Measurements from ENCODE around the gene SLC22A23.
A peak's percentile ranks its signal among the peaks of the same experiment; 100 is the strongest.

SLC22A23 gene

DNA sequence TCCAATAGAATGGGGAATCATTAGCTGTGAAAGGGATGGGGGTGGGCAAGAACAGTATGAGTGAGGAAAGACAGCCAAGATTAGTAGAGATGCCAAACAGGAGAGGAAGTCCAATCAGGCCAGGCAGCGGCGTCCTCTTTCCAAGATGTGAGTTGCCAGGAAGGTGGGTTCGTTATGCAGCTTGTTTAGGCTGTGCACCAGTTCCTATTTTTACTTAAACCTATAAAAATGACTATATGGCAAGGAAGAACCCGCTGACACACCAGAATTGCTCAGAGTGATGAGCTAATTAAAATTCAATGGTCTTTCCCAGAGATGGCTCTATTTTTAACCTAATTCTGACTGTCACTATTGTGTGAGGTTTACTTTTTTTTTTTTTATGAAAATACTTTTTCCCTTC is 88.2 kb downstream of the SLC22A23 start:
- DNase-seq: no peak

DNA sequence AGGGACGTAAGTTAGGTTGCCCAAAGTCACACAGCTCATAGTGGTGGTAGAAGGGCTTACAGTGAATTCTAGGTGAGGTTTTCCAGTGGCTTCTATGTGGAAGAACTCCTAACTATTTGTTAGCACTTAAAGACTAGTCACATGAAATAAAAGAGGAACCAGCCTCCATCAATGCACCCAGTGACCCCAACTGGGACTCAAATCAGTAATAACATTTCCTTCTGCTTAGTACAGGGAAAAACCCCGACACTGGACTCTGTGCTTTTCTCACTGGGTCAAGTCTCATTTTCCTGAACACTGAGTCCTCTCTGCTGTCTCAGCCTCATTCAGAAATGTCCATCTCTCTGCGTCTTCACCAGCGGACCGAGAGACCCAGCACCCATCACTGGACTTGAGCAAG is 89.2 kb downstream of the SLC22A23 start:
- no peak for DNase-seq

DNA sequence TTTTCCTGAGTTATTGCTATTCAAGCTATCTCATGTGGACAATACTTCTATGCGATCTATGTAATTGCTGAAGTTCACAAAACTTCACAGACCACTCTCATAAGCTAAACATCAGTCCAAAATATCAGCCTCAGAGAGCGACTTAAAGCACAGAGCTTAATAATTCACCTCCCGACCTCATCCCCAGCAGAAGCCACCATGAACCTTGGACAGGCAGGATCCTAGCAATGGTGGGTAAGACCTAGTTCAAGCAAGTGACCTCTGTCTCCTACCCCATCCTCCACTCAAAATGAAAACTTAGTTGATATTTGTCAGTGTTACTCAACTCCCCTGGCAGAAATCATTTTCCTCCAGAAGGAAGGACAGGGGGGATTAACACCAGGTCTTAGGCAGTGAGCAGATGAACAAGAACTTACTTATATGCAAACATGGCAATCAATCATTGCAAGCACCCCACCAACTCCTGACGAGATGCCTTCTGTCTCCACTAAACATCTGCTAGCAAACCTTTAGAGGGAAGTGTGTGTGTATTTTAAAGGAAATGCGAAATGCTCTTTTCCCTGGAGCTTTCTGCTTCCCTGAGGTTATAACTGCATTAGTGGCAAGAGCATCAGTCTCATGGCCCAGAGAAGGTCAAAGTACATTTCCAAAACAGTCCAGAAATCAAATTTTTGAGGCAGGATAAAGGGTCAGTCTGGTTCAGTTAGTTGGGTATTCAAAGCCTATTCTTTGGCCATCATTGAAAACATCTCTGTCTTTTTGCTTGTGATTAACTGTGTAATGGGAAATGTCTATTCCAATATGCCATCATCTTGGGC is 90.0 kb downstream of the SLC22A23 start:
- no peak for DNase-seq

DNA sequence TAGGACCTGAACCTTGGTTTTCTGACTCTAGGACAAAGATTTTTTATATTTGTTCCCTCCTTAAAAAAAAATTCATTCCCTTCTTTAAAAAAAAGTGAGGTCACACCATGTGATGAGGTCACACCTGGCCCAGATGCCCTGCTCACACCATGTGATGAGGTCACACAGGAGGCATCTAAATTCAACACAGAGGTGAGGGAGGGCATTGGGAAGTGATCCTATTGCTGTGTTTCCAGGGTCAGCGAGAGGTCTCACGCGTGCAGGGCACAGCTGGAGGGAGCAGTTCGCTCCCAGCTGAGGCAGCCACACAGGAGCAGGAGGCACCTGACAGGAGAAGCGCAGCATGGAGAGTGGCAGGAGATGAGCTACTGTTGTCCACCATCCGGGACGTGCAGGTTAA is 92.5 kb downstream of the SLC22A23 start:
- no peak for DNase-seq

DNA sequence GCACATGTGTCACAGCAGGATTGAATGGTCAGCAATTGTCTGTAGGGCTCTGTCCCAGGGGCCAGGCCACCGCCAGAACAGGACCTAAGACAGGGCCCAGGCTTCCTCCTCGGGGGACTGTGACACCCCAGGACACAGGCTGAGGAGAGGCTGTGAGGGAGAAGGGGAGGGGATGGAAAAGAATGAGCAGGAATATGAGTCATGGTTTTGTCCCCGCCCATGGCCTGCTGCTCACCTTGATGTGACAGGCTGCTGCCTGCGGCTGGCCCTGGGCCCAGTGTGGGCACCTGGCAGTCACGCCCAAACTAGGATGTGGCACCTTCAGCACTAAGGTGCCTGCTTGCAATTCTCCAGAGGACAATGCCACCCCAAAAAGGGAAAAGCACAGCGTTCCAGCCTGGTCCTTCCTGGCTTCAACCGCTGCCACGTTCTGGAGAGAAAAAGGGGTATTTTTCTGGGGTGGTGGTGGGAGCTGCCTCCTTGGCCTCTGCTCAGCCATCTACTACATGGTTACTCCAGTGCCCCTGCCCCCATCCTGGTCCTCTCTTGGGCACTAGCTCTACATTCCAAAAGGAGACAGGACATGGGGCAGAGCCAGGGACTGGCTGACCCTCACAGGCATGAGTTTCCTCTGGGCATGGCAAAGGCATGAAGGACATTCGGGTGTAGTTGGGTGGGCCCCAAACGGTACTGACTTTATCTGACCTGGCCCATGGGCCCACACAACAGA is 93.4 kb downstream of the SLC22A23 start:
- DNase-seq: no peak

DNA sequence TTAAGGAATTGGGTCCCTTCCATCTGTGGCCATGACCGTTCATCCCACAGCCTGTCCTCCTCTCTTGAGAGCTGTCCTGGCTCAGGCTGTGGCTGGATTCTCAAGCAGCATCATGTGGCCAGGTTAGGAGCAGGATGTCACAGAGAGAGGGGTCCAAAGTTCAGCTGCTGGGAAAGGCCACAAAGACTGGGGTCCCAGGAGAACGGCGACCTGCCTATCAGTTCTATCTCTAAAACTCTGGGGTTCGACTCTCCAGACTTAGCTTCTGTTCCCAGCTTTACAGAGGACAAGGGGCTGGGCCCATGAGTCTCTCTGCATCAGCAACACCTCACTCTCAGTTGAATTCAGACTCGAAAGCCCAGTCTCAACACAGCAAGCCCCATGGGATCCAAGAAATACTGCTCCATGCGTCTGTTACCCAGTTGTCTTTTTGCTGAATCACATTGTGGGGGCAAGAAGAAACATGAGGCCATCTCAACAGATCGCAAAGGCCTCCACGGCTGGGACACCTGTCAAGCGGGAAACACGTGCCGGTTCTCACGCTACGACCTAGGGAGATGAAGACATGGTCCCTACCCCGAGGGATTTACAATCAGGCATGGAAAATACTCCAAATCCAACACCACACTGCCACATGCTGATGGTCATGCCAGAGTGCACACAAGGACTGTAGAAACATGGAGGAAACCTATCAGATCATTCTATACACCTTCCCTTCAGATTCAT is 95.4 kb downstream of the SLC22A23 start:
- no peak for DNase-seq

DNA sequence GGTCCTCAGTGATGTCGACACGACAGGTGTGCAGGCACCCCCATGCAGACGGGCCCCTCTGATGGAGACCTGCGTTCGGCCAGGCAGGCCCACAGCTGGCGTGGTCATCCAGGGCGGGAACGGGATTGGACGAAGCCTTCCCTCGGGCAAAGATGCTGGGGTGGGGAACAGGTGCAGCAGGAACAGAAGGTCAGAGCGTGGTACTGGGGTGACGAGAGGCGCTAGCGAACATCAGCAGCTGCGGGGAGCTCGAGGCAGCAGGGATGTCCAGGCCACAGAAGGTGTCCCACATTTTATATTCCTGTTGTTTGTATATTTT is 96.2 kb downstream of the SLC22A23 start:
- no peak for DNase-seq

DNA sequence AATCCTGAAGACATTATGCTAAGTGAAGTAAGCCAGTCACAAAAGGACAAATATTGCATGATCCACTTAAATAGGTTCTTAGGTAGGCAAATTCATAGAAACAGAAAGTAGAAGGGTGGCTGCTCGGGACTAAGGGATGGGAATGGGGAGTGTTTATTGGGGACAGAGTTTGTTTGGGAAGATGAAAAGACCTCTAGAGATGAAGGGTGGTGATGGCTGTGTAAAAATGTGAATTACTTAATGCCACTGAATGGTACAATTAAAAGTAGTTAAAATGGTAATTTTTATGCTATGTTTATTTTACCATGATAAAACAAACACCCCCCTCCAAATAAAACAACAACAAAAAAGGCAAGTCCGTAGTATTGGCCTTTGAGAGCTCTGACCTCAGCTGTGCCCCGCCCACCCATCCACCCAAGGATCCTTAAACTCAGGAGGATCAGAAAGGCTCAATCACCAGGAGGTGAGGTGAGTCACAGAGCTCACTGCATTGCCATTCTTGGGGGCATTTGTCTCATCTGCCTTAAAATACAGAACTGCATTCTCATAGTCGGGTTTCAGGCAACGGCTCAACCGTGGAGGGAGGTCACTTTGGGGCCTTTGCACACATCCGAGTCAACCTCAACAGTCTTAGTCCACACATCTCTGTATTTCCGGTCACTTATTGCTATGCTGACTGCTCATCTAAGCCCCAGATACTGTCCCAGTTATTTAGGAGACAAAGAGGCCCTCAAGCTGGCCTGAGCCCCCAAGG is 96.7 kb downstream of the SLC22A23 start:
- DNase-seq: no peak

DNA sequence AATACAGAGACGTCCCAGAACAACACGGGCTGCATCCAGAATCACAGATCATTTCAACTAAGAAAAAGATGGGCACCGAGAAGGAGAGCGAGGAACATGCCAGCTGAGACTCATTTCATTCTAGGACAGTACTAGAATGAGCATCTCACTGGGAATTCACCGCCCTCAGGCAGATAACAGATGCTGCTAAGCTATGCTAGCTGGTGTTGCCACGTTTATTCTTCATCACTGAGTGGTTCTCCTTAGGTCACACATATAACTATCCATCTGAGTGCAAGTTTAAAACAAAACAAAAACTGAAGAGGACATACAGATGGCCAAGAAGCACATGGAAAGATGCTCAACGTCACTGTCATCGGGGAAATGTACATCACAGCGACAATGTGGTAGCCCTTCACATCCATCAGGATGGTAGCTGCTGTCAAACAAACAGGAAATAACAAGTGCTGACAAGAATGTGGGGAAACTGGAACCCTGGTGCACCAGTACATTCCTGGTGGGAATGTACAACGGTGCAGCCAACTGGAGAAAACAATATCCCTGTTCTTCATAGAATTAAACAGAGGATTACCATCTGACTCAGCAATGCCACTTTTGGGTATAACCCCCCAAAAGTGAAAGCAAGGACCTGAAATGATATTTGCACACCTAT is 97.6 kb downstream of the SLC22A23 start:
- no peak for DNase-seq

DNA sequence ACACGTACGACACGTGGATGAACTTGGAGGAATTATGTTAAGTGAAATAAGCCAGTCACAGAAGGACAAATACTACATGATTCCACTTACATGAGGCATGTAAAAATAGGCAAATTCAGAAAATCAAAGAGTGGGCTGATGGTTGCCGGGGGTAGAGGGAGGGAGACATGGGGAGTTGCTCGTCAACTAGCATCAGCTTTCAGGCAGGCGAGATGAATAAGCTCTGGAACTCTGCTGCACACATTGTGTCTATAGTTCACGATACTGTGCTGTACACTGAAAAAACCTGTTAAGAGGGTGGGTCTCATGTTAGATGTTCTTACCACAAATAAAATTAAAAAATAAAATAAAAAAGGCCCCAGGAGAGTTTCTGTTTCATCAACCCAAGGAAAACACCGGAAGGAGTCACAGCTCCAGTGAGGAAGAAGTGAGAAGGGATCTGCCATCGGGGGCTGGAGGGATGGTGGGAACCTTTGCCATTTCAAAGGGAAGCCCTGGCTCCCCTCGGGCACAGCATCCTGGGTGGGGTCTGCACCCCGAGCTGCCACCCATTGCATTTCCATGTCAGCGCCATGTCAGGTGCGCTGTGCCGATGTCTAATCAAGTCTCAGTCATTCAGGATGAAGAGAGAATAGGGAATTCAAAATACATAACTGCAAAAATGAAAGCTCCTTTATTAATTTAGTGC is 98.3 kb downstream of the SLC22A23 start:
- no peak for DNase-seq

DNA sequence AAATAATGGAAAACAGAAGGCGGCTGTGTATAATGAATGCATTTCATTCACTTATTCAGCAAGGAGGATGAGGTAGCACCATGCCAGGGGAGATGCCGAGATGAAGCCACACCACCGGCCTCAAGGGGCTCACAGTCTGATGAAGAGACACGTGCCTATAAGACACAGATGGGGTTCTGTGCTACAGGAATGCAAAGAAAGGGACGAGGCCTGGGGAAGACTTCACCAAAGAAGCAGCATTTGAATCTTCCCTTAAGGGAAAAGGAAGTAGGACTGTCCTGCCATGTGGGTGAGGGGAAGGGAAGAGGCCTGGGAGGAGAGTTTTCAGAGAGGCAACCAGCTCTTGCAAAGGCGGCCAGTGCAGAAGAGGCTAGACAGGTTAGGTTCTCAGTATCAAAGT is 99.2 kb downstream of the SLC22A23 start:
- no peak for DNase-seq

DNA sequence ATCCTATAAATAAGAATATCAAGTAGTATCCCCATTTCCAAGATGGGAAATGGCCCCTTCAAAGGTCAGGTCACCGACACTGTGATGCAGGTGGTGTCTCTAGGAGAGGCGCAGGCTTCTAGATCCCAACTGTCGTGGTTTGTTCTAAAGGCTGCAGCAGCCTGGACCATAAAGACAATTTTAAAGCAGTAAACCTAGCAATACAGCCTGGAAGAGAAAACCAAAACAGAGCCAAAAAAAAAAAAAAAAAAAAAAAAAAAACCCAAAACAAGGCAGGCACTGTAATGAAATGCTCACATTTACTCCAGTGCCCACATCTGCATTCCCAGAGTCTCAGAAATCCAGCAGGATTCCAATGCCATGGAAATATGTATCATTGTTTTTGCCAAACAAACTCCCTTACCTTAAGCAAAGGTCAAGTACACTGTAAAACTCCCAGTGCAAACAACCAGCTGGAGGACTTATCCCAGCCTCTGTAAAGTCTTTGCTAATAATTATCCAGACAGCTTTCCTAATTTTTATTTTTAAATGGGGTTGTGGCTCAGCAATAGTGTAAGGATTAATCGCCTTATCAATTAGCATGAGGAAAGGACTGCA is 99.9 kb downstream of the SLC22A23 start:
- no peak for DNase-seq

DNA sequence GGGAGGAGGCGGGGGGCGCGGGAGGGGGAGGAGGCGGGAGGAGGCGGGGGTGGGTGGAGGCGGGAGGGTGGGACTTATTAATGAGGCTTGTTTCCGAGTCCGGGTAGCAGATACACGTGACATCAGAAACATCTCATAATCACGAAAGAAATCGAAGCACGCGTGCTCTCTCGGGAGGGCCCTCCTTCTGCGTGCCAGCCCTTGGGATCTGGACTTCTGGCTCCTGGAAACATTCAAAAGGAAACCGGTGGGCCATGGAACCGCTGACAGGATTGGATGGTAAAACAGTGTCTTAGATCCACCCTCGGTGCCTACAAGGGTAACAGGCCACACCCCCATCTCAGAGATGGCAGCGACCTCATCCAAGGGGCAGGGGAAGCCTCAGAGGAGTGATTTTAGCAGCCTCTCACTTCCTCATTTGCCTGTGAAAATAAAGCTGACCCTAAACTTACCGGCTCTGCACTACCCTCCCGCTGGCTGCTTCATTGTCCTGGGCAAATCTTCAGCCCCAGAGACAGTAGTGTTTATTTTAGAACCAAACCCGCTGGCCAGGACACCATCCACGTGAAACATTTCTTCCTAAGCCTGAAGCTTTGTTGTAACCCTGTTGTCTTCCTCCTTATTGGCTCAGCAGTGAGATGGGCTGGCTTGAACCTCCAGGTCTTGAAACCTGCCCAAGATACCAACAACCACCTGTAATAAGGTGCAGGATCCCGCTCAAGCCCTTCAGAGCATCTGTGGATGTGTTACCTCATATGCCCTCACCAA is 100.6 kb downstream of the SLC22A23 start:
- DNase-seq: peak; percentile 49

DNA sequence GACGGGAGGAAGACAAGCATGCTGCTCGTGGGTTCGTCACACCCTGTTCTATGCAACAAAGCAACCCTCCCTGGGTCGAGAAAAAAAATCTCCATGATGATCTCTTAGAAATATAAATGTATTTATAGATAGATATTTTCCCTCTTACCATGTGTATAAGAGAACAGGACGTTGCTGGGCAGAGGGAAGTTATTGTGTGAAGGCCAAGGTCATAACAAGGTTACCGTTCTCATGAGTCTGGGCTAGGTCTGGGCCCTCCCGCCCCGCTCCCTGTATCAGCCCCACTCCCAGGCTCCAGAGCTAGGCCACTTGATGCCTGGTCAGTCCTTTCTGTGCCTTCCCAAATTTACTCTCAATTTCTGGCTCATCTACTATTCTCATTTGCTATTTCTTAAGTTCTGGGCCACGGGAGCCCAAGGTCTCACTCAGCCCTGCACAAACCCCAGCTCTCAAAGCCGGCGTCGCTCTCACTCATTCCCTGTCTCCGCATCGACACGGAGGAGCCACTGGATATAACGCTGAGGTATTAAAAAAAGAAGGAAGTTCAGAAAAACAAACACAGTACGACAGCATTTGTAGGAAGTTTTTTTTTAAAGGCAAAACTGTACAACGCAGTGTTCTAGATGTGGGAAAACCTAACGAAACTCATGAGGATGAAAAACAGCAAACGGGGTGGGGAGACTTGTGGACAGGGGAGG is 101.3 kb downstream of the SLC22A23 start:
- no peak for DNase-seq

DNA sequence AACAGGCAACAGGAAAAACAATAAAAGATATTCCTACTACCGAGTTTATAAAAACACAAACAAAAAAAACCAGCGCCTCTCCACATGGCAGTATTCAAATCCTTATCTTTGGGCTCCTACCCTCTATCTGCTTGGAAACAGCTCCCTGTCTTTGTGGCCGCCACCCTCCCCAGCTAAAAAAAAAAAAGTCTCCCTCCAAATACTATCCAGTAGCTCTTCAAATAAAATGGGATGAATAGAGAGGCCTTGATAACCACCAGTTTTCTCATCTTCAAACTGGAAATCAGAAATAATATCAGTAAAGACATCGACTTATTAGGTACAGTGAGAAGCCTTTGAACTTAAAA is 101.9 kb downstream of the SLC22A23 start:
- no peak for DNase-seq

DNA sequence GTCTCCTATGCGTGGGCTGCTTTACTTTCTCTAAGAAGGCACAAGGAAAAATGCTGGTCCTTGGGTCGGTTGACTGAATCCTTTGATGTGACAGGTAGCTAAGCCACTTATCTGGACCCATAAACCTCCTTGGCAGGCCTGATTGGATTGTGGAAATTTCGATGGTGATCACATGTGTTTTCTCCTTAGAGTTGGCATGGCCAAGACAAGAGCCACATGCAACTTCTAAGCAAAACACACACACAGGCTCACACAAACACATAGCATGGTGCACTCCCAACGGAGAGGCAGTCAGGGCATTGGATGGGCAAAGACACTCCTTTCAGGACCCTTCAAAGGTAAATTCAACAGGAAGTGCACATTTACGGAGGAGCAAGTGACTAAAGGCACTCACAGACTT is 102.9 kb downstream of the SLC22A23 start:
- DNase-seq: no peak

DNA sequence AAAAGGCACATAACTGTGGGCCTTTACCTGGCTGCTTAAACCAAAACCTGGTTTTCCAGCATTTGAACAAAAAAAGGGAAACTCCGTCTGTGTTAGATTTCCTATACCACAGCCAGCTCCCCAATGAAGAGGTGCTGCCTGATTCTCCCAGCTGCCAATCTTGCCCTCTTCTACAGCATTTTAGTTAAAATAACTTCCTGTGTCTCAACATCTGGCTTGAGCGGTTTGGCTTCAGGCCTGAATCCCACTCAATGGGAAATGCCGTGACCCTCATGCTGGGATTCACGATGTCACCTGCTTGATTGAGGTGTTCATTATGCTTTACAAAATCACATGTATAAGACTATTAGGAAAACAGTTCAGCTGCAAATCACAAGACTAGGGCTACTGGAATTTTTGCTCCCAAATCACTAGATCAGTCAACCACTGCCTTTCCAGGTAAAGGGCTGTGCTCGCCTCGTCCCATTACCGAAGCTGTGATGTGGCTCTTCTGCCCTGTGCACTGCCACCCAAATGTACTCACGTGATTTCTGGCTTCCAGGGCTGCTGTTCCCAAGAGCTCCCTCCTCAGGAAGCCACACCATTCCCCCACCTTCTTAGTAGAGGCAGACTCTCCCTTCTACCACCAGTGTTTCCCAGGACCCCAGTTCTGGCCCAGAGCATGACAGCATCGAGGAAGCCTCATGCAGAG is 103.5 kb downstream of the SLC22A23 start:
- no peak for DNase-seq

DNA sequence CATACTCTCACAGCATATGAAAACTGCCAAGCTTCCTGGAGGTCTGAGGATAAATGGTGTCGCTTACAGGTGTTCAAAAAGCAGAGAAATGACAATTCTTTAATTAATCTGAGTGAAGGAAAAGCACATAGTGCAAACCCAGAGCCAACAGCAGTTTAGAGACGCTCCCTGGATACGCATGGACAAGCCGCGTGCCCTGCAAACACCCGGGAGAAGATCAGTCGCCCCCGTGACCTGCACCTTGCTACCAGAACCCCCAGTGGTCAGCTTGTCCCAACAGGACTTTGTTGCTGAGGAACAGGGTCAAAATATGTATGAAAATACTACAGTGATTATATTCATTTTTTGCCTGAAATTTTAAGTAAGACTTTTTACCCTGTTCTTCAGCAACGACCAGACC is 104.2 kb downstream of the SLC22A23 start:
- DNase-seq: no peak

DNA sequence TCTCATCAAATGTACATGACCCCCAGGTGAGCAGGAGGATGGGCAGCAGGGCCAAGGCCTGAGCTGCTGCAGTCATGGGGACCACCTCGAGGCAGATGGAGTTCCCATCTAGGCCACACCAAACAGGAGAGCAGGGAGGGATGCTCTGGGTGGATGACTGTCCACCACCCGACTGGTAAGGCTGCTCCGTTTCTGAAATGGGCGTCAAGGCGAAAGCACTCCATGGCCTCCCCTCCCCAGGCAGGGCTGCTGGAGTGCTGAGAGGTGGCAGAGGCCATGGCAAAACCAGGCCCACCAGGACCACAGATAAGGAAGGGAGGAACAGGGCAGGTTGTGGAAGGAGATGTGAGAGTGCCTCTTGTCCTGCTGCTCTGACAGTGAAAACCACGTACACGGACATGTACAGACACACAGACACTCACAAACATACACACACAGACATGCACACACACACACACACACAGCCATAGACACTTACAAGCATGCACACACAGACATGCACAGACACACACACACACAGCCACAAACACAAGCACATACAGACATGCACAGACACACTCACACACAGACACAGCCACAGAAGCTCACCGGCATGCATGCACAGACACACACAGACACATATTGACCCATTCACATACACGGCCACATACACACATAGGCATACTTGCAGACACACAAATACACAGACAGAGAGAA is 104.9 kb downstream of the SLC22A23 start:
- DNase-seq: no peak
